Cortex of kidney (tissue), 1 donor: ENCODE data around the gene SMG1.
"Not testable (repeated sequence)": the region's sequence is repeated elsewhere in the genome, so short reads cannot be mapped to it uniquely, and the experiment has no call there.

Experiments used
- DNase-seq: peaks from one replicate; lab custom pipeline; 2025; lab: John Stamatoyannopoulos, UW

Gene SMG1

GRCh38 chr16:18800293-18800692 lies 125.9 kb downstream of the SMG1 start:
- DNase-seq, result no peak

DNA sequence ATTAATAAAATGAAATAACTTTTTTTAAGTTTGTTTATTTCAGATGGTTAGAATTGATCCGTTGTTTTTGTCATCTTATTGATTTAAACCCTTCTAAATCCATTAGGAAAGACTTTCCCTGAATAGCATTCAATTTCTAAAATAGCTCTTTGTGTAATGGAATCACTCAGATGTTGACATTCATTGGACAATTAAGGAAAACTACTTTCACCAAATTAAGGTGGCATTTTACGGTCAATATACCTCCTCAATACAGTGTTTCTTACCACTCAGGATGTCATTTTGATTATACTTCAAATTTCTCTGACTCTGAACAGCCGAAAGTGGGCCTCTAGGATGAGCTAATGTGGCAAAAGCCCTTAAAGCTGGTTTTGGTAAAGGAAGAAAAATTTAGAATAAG lies 126.7 kb downstream of the SMG1 start:
- no peak for DNase-seq

DNA sequence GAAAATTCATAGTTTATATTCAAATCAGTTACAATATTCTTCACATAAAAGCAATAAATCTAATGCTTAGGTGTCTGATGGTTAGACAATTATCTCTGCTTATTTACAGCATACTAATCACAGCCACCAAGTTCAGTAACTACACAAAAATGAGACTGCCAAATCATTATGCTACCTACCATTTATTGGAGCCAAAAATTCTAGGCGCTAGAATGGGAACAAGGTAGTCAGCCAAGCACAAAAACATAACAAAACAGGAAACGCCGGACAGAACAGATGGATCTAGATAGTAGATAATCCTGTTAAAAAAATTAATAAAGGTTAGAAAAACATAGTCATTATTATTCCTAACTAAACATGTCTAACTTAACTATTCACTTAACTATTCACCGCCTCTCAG lies 128.5 kb downstream of the SMG1 start:
- DNase-seq, result no peak

GRCh38 chr16:18796377-18796776 lies 129.8 kb downstream of the SMG1 start:
- DNase-seq, result no peak

DNA sequence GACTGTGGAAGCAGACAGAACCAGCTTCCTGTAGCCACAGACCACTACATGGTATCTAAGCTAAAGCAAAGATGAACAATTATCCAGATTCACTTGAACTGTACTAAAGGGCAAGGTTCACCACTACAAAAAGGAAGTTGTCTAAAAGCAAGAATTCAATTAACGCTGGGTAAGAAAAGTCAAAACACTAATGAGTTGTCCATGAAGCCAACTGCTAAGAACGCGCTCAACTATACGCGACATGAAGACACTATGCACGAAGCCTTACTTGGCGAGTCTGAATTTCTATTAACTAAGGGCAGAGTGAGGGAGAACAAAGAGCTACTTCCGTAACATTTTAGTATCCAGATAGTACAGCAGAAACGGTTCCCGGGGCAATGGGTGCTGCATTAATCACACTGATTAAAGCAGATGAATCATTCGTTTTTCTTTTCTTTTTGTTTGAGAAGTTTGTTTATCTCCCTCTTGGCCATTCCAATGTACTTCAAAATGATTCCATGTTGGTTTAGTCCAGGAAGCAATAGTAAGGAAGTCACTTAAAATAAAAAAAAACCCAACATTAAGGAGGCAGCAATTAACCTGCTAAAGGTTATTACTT lies 133.3 kb downstream of the SMG1 start:
- no peak for DNase-seq

DNA sequence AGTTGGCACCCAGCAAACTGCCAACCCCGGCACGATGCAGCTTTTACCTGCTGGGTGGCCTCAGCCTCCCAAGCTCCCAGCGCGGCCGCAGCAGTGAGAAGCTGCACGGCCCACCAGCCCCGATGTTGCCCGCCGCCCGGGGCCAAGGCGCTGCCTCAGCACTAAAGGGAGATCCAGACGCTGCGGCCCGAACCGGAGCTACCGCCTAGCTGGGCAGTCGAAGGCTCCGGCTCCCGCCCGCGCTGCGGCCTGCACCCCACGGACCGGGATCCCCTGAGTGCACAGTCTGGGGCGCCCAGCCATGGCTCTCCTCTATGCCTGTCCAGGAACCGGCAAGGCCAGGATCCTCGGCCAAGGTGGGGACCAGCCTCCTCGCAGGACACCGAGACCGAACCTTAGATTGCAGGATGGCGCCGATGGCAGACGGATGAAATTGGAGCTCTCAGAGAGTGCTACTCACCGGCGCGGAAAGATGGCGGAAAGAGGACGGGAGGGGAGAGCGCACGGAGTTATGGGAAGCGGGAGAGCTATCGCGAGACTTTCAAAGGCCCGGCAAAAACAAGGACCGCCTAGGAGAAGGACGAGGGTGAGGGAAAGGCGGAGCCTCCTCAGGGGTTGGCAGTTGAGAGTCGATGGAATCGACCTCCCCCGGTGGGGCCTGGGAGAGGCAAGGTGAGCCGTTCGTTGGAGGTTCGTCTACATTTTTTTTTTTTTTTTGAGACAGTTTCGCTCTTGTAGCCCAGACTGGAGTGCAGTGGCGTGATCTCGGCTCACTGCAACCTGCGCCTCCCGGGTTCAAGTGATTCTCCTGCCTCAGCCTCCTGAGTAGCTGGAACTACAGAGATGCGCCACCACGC lies 136.1 kb downstream of the SMG1 start, which contains the start of gene RPS15A:
Gene RPS15A (minus strand): TSS at position 485 of the 857 bp plus-strand sequence. CDS start 1,221 bp downstream, outside the sequence.
- no peak for DNase-seq

- DNase-seq, result no peak
Observed at GRCh38 chr16:18789515-18789849, 136.7 kb downstream of the SMG1 start.

GRCh38 chr16:18788828-18789514 lies 137.2 kb downstream of the SMG1 start:
- DNase-seq, result no peak

GRCh38 chr16:18784917-18785623 lies 141.1 kb downstream of the SMG1 start:
- DNase-seq, result no peak

- no peak for DNase-seq
Observed at GRCh38 chr16:18783430-18784341, 142.5 kb downstream of the SMG1 start.

DNA sequence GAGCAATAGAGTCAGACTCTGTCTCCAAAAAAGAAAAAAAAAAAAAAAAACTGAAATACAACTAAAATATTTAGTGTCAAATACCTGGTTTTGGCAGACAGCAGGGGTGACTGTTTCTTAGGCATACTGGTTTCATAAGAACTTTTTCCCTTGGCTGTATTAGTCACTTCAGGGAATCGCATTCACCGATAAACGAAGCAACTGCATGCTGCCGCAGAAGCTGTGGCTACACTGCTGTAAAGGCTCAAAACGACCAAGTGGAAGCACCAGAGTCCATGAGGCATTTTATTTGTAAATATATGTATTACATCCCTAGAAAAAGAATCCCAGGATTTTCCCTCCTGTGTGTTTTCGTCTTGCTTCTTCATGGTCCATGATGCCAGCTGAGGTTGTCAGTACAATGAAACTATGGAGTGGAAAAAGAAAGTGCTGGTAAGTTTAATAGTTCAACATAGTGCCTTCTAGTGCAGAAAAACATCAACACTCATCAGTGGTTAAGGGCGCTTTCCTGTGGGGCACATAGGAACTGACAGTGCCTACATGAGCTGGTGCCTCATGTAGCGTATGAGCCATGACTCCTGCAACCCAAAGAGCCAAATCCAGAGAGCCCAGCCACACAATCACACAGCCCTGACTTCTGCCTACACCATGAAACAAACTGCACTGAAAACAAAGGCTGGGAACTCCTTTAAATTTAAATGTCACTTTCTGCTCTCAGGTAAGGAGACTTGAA lies 143.3 kb downstream of the SMG1 start:
- no peak for DNase-seq

DNA sequence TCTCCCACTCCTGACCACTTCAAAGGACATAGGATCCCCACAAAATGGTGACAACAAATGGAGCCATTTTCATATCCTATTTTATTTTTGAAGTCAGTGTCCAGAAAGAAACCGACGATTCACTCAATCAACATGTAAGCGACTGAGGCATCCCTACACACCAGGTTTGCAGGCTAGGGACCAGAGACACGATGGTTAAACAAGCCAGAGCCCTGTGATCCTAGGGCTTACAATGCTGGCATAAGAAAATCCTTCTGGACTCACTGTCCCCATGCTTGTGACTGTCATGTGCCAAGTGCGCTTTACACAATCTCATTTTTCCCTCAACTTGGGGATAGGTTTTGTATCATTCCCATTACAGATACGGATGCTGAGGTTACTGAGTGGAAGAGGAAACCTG lies 145.0 kb downstream of the SMG1 start:
- DNase-seq, result not testable (repeated sequence)

DNA sequence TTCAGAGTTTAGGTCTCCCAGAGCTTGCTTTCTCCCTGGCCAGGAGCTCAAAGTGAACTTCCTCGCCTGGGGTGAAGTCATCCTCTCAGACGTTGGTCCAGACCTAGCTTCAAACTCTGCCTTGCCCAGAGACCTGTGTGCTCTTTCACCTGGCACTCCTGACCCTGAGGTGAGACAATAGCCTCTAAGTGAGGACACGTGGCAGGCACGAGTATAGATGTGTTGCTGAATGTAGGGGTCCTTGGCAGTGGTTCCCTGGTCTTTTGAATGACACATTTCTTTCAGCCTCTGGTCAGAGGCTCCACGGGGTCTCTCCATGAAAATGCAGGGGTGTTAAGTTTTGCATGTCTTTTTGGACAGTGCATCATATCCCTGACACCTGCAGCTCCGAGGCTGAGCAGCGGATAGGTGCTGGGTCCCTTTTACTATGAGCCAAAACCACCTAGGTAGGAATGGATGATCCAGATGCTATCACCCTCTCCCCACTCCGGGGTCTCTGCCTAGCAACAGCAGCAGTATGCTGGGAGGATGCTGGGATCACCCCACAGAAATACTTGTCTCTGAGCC lies 145.7 kb downstream of the SMG1 start:
- not testable (repeated sequence) for DNase-seq

- DNase-seq, result not testable (repeated sequence)
Observed at GRCh38 chr16:18777664-18778063, 148.5 kb downstream of the SMG1 start.

GRCh38 chr16:18776334-18776733 lies 149.9 kb downstream of the SMG1 start:
- not testable (repeated sequence) for DNase-seq

- DNase-seq, result not testable (repeated sequence)
Observed at GRCh38 chr16:18774651-18775050, 151.6 kb downstream of the SMG1 start.

DNA sequence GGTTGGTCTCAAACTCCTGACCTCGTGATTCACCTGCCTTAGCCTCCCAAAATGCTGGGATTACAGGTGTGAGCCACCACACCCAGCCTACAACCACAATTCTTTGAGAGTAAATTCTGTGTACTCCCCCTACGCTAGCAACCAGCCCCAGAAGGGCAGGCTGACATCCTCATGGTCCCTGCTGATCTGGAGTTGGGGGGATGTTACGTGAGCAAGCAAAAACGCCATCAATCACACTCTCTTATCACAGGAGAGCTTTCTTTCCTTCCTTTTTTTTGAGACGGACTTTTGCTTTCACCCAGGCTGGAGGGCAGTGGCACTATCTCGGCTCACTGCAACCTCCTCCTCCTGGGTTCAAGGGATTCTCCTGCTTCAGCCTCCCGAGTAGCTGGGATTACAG lies 154.0 kb downstream of the SMG1 start:
- DNase-seq, result not testable (repeated sequence)

GRCh38 chr16:18770336-18770962 lies 155.8 kb downstream of the SMG1 start:
- DNase-seq, result not testable (repeated sequence)

- DNase-seq, result not testable (repeated sequence)
Observed at GRCh38 chr16:18767217-18767616, 159.0 kb downstream of the SMG1 start.

GRCh38 chr16:18762713-18763112 lies 163.5 kb downstream of the SMG1 start:
- DNase-seq, result not testable (repeated sequence)
